GM23338 (cell line): Measurements from ENCODE around the gene EPHB6.

Experiments used
- CTCF ChIP-seq, 2 experiments: fragments of 200-600 bp in 1 of 2; sonication (generic) in 1 of 2; conservative IDR thresholded peaks; 2 replicates each; pipeline versions ENCODE4 v1.5.1 to v1.6.1; 2016 to 2017; ENCODE audit warnings: antibody characterized with exemption in 2 of 2, low read depth in 2 of 2, mild to moderate bottlenecking in 2 of 2, moderate library complexity in 1 of 2
- EZH2 ChIP-seq: fragments of 200-600 bp; sonication (generic); IDR thresholded peaks from one replicate; pipeline ENCODE4 v1.8.0; 2017; ENCODE audit warnings: antibody characterized with exemption, mild to moderate bottlenecking, low read depth; ENCODE audit not compliant: unreplicated experiment
- REST ChIP-seq: IDR thresholded peaks from one replicate; pipeline ENCODE4 v1.6.1; 2018; ENCODE audit warnings: antibody characterized with exemption; ENCODE audit not compliant: unreplicated experiment

GRCh38 chr7:142815134-142815533, 39.7 kb upstream of the EPHB6 start:
- TF ChIP-seq EZH2 (no peak), CTCF (conservative IDR thresholded peaks at IDR 0.05; ENCODE audit: low read depth in 2 of 2) (no peak), REST (no peak)
